ENCODE results near the gene GPER1.
"Not testable (repeated sequence)": the region's sequence is repeated elsewhere in the genome, so short reads cannot be mapped to it uniquely, and the experiment has no call there.

Gene GPER1

GRCh38 chr7:1143031-1143430, 55.1 kb downstream of the GPER1 start:
- not testable (repeated sequence) for DNase-seq (ENCODE audit: low read depth in 2 of 2)
